Measurements from ENCODE around the gene CLRN1.

- TF ChIP-seq CTCF (conservative IDR thresholded peaks at IDR 0.05) (no peak), EZH2 (IDR thresholded peaks at IDR 0.05; ENCODE audit: low read depth) (no peak)
These were observed 85.5 kb downstream of the CLRN1 start for GRCh38 chr3:150887031-150887430.

All from PC-9 (cell line).